ENCODE results near the gene SPC24.

The SPC24 gene

DNA sequence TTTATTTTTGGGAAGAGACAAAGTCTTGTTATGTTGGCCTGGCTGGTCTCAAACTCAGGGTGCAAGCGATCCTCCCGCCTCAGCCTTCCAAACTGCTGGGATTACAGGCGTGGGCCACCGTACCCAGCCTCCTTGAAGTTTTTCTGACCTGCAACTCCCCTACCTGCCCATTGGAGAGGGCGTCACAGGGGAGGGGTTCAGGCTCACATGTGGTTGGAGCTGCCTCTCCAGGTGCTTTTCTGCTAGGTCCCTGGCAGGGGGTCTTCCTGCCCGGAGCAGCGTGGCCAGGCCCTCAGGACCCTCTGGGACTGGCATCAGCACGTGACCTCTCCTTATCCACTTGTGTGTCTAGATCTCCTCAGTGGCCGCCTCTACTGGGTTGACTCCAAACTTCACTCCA is 39.1 kb downstream of the SPC24 start:
- Histone ChIP-seq H3K27me3 (ENCODE audit: insufficient read depth, low read depth, severe bottlenecking) (no peaks in the 10 kb centered on the region), H3K36me3 (peaks cover 92% of the 10 kb centered on the region), H3K4me3 (ENCODE audit: low read depth, low read length) (no peak overlapping the region), H3K27ac (no peak overlapping the region), H3K9me3 (ENCODE audit: severe bottlenecking) (no peaks in the 10 kb centered on the region)
- TF ChIP-seq, protein P1, sequence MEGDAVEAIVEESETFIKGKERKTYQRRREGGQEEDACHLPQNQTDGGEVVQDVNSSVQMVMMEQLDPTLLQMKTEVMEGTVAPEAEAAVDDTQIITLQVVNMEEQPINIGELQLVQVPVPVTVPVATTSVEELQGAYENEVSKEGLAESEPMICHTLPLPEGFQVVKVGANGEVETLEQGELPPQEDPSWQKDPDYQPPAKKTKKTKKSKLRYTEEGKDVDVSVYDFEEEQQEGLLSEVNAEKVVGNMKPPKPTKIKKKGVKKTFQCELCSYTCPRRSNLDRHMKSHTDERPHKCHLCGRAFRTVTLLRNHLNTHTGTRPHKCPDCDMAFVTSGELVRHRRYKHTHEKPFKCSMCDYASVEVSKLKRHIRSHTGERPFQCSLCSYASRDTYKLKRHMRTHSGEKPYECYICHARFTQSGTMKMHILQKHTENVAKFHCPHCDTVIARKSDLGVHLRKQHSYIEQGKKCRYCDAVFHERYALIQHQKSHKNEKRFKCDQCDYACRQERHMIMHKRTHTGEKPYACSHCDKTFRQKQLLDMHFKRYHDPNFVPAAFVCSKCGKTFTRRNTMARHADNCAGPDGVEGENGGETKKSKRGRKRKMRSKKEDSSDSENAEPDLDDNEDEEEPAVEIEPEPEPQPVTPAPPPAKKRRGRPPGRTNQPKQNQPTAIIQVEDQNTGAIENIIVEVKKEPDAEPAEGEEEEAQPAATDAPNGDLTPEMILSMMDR (IDR thresholded peaks at IDR 0.05; ENCODE audit: low read depth, low read length), result no peak
- DNase-seq, result no peak

DNA sequence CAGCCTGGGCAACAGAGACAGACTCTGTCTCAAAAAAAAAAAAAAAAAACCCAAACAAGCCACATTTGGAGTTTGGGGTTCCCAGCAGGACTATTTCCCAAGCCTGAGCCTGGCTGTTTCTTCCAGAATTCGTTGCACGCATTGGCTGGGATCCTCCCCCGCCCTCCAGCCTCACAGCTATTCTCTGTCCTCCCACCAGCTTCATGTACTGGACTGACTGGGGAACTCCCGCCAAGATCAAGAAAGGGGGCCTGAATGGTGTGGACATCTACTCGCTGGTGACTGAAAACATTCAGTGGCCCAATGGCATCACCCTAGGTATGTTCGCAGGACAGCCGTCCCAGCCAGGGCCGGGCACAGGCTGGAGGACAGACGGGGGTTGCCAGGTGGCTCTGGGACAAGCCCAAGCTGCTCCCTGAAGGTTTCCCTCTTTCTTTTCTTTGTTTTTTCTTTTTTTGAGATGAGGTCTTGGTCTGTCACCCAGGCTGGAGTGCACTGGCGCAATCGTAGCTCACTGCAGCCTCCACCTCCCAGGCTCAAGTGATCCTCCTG is 39.6 kb downstream of the SPC24 start:
- peaks cover 92% of the 10 kb centered on the region for H3K36me3 ChIP-seq
- H3K9me3 ChIP-seq (ENCODE audit: severe bottlenecking), result no peaks in the 10 kb centered on the region
- no peaks in the 10 kb centered on the region for H3K27me3 ChIP-seq (ENCODE audit: insufficient read depth, low read depth, severe bottlenecking)
- DNase-seq, result no peak
- no peak overlapping the region for H3K4me3 ChIP-seq (ENCODE audit: low read depth, low read length)
- TF ChIP-seq, protein P1 (IDR thresholded peaks at IDR 0.05; ENCODE audit: low read depth, low read length), result no peak
- no peak overlapping the region for H3K27ac ChIP-seq

DNA sequence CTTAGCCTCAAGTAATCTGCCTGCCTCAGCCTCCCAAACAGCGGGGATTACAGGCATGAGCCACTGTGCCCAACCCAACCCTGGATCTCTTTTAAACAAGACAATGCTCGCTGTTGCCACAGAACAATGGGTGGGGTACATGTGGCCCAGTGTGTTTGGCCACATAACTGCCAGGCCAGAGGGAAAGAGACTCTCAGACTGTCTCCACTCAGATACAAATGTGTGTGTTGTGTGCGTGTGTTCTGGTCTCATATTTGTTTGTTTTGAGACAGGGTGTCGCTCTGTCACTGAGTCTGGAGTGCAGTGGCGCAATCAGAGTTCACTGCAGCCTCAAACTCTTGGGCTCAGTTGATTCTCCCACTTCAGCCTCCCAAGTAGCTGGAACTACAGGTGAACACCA is 40.5 kb downstream of the SPC24 start:
- no peak for DNase-seq
- TF ChIP-seq, protein P1 (IDR thresholded peaks at IDR 0.05; ENCODE audit: low read depth, low read length), result no peak
- H3K9me3 ChIP-seq (ENCODE audit: severe bottlenecking), result no peaks in the 10 kb centered on the region
- no peak overlapping the region for H3K4me3 ChIP-seq (ENCODE audit: low read depth, low read length)
- peaks cover 92% of the 10 kb centered on the region for H3K36me3 ChIP-seq
- H3K27ac ChIP-seq, result no peak overlapping the region
- H3K27me3 ChIP-seq (ENCODE audit: insufficient read depth, low read depth, severe bottlenecking), result no peaks in the 10 kb centered on the region

DNA sequence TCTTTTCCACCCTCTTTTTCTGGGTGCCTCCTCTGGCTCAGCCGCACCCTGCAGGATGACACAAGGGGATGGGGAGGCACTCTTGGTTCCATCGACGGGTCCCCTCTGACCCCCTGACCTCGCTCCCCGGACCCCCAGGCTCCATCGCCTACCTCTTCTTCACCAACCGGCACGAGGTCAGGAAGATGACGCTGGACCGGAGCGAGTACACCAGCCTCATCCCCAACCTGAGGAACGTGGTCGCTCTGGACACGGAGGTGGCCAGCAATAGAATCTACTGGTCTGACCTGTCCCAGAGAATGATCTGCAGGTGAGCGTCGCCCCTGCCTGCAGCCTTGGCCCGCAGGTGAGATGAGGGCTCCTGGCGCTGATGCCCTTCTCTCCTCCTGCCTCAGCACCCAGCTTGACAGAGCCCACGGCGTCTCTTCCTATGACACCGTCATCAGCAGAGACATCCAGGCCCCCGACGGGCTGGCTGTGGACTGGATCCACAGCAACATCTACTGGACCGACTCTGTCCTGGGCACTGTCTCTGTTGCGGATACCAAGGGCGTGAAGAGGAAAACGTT is 42.4 kb downstream of the SPC24 start:
- Histone ChIP-seq H3K27me3 (ENCODE audit: insufficient read depth, low read depth, severe bottlenecking) (no peaks in the 10 kb centered on the region), H3K27ac (no peak overlapping the region), H3K4me3 (ENCODE audit: low read depth, low read length) (no peak overlapping the region), H3K9me3 (ENCODE audit: severe bottlenecking) (no peaks in the 10 kb centered on the region), H3K36me3 (peaks cover 93% of the 10 kb centered on the region)
- DNase-seq, result no peak
- TF ChIP-seq, protein P1 (IDR thresholded peaks at IDR 0.05; ENCODE audit: low read depth, low read length), result no peak

DNA sequence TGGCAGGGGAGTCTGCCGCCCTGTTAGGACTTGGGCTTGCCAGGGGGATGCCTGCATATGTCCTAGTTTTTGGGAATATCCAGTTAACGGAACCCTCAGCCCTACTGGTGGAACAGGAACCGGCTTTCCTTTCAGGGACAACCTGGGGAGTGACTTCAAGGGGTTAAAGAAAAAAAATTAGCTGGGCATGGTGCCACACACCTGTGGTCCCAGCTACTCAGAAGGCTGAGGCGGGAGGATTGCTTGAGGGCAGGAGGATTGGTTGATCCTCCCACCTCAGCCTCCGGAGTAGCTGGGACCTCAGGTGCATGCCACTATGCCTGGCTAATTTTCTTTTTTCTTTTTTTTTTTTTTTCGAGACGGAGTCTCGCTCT is 43.8 kb downstream of the SPC24 start:
- Histone ChIP-seq H3K27me3 (ENCODE audit: insufficient read depth, low read depth, severe bottlenecking) (no peaks in the 10 kb centered on the region), H3K27ac (no peak overlapping the region), H3K9me3 (ENCODE audit: severe bottlenecking) (no peaks in the 10 kb centered on the region), H3K36me3 (peaks cover 95% of the 10 kb centered on the region), H3K4me3 (ENCODE audit: low read depth, low read length) (no peak overlapping the region)
- DNase-seq, result no peak
- TF ChIP-seq, protein P1 (IDR thresholded peaks at IDR 0.05; ENCODE audit: low read depth, low read length), result no peak
